ENCODE results near the gene HABP4.

DNA sequence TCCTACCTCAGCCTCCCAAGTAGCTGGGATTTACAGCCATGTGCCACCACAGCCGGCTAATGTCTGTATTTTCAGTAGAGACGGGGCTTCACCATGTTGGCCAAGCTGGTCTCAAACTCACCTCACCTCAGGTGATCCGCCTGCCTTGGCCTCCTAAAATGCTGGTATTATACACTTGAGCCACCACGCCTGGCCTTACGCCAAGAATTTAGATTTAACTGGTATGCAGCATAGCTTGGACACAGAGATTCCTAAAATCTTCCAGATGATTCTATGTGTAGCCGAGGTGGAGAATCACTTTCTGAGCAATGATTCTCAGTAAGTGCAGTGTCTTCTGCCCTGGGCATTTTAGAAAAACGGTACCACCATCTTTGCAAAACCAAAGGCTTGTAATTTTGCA is 74.1 kb downstream of the HABP4 start:
- TF ChIP-seq, protein P1, sequence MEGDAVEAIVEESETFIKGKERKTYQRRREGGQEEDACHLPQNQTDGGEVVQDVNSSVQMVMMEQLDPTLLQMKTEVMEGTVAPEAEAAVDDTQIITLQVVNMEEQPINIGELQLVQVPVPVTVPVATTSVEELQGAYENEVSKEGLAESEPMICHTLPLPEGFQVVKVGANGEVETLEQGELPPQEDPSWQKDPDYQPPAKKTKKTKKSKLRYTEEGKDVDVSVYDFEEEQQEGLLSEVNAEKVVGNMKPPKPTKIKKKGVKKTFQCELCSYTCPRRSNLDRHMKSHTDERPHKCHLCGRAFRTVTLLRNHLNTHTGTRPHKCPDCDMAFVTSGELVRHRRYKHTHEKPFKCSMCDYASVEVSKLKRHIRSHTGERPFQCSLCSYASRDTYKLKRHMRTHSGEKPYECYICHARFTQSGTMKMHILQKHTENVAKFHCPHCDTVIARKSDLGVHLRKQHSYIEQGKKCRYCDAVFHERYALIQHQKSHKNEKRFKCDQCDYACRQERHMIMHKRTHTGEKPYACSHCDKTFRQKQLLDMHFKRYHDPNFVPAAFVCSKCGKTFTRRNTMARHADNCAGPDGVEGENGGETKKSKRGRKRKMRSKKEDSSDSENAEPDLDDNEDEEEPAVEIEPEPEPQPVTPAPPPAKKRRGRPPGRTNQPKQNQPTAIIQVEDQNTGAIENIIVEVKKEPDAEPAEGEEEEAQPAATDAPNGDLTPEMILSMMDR (IDR thresholded peaks at IDR 0.05; ENCODE audit: low read length): no peak
- no peak for TF ChIP-seq EZH2 (IDR thresholded peaks at IDR 0.05; ENCODE audit: borderline replicate concordance, low read length)
